ELF-1 (cell line): ENCODE data around the gene IL10RA.

Experiments
- DNase-seq: peaks from one replicate; pipeline ENCODE4 v3.0.0-alpha.2; 2016; ENCODE audit warnings: low read depth, low spot score

IL10RA gene

GRCh38 chr11:118046964-118047700, 60.9 kb downstream of the IL10RA start:
- no peak for DNase-seq

DNA sequence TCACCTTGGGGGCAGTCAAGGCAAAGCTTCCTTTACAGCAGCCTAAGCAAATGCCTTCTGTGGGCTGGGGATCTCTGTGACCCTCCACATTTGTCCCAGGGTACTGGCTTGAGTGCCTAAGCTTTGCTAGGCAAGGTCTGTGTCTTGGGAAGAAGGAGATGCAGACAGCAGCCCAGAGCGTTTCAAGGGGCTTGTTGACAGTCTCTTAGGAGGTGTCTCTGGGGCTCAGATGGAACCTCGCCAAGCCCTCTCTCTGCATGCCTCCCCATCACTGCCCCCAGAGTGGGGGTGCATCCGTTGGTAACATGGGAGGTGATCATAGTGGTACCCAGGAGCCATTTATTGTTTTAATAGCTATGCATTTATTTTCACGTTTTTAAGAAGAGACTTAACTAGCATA, 61.6 kb downstream of the IL10RA start:
- DNase-seq: no peak

DNA sequence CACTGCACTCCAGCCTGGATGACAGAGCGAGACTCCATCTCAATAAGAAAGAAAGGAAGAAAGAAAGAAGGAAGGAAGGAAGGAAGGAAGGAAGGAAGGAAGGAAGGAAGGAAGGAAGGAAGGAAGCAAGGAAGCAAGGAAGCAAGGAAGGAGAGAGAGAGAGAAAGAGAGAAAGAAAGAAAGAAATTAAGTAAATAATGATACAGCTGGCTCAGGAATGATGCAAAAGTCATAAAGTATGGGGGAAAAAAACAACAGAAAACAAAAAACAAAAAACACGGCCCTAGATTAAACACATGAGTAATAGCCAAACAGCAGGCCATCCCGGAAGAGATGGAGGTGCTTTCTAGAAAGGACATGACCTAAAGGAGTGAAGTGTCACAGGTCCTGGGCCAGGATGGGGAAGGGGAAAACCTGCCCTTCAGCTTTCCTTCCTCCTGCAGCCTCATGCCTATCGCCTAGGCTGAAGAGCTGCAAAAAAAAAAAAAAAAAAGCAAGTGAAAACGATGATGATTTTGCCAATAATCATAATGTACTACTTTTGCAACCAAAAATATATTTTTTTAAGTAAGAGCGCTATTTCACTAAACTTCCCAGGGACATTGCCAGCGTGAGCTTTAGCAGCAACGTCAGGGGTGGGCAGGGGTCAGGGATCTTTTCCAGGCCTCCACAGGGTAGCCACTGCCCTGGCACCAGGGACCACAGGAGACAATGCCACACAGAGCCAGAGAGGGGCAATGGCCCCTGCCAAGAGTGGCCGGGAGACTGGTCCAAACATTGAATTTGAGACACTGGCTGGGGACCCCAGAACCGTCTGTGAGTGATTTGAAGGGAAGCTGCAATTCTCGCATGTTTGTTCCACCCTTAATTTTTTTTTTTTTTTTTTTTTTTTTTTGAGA, 62.5 kb downstream of the IL10RA start:
- DNase-seq: no peak

GRCh38 chr11:118049771-118050170, 63.6 kb downstream of the IL10RA start:
- no peak for DNase-seq

DNA sequence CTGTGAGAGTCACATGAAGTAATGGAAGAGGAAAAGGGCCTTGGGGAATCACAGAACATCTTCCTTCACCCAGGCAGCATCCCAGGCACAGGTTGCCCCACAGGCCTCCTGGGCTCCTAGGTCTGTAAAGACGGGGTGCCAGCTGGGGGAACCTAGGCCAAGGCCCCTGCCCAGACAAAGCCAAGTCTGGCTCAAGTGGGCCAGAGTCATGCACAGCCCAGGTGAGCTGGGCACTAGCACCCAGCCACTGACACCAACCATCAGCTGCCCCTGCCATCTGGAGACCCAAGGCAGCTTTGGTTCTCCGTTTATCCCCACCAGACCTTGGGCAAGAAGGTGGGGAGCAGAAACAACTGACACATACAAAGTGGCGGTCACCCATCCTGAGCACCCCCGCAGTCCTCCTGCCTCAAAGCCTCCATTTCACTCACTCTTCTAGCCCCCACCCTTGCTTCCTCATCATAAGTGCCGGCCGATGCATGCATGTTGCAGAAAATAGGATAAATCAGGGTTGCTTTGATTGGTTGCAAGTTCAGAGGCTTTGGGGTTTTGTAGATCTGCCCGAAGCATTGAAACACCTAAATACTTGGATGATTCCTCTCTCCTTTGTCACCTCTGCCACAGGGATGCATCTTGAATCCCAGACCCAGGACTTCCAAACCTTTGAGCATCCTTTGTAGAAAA, 64.2 kb downstream of the IL10RA start:
- DNase-seq: no peak
